Stimulated activated CD4-positive, alpha-beta T cell treated with anti-CD3 and anti-CD28 coated beads, Interleukin-2, amount 100 ng/mL, for 48 hours (primary cell): ENCODE measurements around the gene TDRD10.

Experiments
- DNase-seq, 2 donors: peaks; one replicate each; pipeline ENCODE4 v3.0.0-alpha.2; 2020

The TDRD10 gene

DNA sequence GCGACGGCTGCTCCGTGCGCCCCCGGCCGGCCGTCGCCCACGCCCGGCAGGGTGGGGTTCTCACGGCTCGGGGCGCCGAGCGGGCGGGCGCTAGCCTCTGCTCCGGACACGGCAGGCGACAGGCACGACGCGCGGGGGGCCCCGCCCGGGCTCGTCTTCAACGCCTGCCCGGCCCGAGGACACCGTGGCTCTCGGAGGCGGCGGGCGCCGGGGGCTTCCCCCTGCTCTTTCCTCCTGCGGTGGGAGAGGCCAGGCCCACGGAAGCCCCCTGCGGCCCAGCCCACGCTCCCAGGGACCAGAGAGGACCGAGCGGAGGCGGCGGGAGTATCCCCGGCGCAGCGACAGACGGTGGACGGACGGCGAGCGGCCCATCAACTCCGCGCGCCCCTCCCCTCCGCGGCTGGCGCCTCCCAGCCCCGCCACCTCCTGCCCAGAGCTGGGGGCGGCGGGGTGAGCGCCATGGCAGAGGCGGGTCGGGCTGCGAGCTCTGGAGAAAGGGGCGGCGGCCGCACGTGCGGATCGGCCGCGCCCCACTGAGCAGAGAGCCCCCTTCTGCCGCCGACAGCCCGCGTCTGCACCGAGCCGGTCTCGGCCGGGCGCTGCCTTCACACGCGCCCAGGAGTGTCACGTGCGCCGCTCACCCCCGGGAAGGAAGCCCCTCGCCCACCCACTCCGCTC, at the start of gene TDRD10, which contains the start of gene SHE:
Gene TDRD10, plus strand, starts transcription at position 154 of the 678 bp plus-strand sequence. CDS start 4,685 bp downstream, outside the sequence.
Gene SHE, minus strand, starts transcription at position 347 of the 678 bp plus-strand sequence. CDS start 386 bp downstream, outside the sequence.
- no peak for DNase-seq

DNA sequence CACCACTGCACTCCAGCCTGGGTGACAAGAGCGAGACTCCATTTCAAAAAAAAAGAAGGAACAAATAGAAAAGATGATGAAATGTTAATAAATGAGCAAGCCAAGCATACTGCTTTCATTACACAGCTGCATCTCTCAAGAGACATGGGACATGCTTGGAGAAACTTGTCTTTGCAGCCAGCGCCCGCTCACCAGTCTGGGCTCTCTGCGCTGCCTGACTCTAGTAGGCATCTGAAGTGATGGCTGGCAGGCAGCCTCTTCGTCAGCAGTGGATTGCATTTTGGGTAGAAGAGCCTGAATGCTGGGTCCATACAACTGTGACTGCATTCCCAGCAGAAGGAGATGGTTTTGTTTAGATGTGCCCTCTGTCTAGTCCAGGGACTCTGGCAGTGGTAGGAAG, 48.9 kb upstream of the TDRD10 start:
- no peak for DNase-seq

- no peak for DNase-seq
These were observed 48.3 kb upstream of the TDRD10 start for GRCh38 chr1:154453574-154454352.

GRCh38 chr1:154454386-154455120, 47.5 kb upstream of the TDRD10 start:
- DNase-seq = no peak

DNA sequence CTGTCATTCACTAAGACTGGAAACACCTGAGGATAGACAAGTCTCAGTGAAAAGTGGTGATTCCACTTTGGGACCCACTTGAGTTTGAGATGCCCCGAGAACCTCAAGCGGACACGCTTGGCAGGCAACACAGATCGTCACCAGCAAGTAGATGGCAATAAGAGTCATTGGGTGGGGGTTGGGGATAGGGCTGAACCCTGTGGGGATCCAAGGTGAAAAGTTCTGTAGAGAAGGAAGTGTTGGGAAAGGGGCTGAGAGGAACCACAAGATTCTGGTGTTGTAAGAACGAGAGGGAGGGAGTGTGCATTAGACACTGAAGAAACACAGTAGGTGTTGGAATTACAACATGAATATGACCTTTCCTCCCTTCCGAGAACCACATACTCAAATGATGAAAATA, 45.4 kb upstream of the TDRD10 start:
- no peak for DNase-seq

- DNase-seq = no peak
These were observed 42.9 kb upstream of the TDRD10 start for GRCh38 chr1:154459080-154459479.

DNA sequence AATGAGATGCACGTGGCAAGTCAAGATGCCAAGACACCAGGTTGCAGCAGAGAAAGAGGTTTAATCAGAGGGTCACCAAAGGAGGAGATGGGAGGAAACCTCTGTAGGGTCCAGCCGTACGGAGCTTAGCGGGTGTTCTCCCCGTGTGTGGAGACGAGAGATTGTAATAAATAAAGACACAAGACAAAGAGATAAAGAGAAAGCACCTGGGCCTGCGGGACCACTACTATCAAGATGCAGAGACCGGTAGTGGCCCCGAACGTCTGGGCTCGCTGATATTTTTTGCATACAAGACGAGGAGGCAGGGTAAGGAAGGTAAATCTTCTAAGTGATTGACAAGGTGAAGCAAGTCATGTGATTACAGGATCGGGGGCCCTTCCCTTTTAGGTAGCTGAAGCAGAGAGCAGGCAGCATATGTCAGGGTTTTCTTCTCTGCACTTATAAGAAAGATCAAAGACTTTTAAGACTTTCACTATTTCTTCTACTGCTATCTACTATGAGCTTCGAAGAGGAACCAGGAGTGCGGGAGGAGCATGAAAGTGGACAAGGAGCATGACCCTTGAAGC, 41.2 kb upstream of the TDRD10 start:
- DNase-seq = no peak

- DNase-seq = peak; percentile 51 to 55
These were observed 38.5 kb upstream of the TDRD10 start for GRCh38 chr1:154463512-154463990.

DNA sequence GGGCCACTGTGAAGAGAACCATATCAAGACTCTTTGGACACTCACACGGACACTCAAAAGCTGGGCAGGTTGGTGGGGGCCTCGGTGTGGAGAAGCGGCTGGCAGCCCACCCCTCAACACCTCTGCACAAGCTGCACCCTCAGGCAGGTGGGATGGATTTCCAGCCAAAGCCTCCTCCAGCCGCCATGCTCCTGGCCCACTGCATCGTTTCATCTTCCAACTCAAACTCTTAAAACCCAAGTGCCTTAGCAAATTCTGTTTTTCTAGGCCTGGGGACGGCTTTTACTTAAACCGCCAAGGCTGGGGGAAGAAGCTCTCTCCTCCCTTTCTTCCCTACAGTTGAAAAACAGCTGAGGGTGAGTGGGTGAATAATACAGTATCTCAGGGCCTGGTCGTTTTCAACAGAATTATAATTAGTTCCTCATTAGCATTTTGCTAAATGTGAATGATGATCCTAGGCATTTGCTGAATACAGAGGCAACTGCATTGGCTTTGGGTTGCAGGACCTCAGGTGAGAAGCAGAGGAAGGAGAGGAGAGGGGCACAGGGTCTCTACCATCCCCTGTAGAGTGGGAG, 36.3 kb upstream of the TDRD10 start:
- no peak for DNase-seq

- no peak for DNase-seq
These were observed 35.8 kb upstream of the TDRD10 start for GRCh38 chr1:154466206-154466605.

- DNase-seq = no peak
These were observed 35.0 kb upstream of the TDRD10 start for GRCh38 chr1:154466921-154467417.

DNA sequence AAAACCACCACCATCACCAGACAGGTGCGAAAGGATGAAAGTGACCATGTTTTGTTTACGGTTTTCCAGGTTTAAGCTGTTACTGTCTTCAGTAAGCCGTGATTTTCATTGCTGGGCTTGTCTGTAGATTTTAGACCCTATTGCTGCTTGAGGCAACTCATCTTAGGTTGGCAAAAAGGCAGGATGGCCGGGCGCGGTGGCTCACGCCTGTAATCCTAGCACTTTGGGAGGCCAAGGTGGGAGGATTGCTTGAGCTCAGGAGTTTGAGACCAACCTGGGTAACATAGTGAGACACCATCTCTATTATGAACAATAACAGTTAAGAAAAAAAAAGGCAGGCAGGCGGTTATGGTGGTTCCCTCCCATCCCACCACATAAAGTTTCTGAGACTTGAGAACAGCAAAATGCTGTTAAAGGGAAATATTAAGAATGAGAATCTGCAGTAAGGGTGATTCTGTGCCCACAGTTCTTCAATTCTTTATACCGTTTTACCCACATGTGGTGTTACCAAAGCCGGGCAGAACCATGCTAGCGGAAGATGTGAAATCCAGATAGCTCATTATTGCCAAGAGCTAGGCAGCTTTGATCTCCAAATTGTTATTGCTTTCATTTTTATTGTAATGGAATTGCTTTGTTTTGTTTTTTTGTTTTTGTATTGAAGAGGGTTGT, 34.5 kb upstream of the TDRD10 start:
- no peak for DNase-seq

DNA sequence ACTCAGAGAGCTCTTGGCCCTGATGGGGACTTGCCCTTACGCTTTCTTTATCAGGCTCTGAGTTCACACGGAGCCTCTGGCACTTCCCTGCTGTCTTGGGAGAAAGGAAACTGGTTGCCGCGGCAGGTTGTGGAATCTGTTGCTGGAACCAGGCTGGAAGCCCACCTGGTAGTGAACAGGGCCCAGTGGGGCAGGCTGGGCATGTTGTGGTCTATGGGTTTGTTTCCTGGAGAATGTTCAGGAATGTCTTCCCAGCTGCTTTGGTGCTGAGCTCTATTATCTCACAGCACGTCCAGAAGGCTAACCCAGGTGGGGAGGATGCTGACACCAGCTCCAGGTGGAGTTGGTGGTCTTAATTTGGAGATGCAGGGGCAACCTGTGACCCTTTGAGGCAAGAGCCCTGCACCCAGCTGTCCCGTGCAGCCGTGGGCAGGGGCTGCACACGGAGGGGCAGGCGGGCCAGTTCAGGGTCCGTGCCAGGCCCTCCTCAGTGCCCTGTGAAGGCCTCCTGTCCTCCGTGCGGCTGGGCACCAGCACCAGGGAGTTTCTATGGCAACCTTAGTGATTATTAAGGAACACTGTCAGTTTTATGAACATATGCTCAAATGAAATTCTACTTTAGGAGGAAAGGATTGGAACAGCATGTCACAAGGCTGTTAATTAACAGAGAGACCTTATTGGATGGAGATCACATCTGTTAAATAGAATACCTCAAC, 33.3 kb upstream of the TDRD10 start:
- no peak for DNase-seq

DNA sequence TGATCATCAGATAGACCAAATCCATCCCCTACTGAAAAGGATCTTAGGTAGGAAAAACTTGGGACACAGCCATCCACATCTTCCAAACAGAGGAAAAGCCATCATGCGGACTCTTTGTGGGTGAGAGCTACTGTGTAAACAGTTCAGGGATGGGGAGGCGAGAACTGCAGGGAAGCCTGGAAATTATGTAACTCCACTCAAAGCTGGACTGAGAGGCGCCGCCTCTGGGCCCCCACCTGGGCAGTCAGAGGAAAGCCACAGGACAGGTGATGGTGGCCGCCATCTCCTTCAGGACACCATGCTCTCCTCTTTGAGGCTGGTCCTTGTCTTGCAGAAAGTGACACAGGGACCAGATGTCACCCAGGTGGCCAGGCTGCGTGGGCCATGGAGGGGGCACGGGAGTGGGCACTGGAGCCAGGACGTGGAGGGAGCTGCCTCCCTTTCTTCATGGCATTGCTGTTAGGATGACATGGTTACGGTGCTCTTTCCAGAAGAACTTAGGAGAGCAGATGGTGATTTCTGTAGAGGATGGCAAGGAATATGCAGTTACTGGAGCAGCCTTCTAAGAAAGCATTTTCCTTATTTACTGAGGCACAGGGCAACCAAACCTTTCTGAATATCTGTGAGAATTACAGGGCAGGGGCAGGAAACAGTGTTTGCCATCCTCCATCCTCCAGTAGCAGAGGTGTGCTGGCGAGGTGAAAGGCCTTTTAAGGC, 32.0 kb upstream of the TDRD10 start:
- DNase-seq = no peak

GRCh38 chr1:154471304-154471703, 30.7 kb upstream of the TDRD10 start:
- no peak for DNase-seq

- no peak for DNase-seq
These were observed 27.2 kb upstream of the TDRD10 start for GRCh38 chr1:154474802-154475201.

DNA sequence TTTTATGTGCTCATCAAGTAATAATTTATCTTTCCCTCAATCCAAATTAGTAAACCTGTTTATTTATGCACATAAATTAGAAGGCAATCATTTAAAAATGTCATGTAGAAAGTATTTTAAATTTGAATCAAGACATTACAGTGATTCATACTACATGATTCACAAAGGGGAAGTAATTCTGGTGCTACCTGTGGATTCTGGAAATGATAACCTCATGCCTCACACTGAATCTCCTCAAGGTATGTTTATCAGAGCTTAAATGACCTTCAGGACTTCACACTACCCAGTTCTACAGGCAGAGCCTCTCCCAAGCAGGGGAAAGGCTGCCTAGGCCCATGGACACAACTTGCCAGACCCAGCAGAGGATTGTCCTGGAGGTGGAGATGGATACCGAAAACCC, 25.2 kb upstream of the TDRD10 start:
- DNase-seq = no peak

DNA sequence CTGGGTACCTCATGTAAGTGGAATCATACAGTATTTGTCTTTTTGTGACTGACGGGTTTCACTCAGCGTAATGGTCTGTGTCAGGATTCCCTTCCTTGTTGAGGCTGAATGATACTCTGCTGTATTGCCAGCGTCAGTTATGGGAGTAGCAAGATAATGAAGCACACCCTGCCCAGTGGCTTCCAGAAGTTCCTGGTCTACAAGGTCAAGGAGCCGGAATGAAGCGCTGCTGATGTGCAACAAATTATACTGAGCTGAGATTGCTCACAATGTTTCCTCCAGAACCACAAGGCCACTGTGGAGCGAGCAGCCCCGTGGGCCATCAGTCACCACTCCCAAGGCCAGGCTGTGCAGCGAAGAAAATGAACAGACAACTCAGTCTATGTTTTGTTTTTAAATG, 24.0 kb upstream of the TDRD10 start:
- DNase-seq = no peak

DNA sequence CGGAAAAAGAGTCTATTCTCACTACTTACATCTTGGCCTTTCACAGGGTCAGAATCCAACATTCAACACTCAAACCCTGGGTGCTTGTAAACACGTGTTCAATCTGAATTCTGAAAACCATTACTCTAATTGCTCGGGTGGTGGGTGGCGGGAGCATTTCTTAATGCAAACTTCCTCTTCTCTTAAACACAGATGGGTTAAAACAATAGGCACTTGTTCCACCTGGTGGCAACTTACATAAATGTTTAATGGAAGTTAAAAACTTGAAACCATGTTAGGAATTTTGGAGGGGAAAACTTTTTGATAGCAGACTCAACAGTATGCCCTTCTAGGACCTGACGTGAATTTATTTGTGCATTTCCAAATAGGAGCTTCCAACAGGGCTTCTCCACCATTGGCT, 23.4 kb upstream of the TDRD10 start:
- DNase-seq = no peak

GRCh38 chr1:154479764-154480421, 22.1 kb upstream of the TDRD10 start:
- DNase-seq = peak; percentile 61 to 68
